SK-N-SH treated with all-trans-retinoic acid at 6 μM for 48 hours (cell line): ENCODE measurements around the gene SLC50A1.
A peak's percentile ranks its signal among the peaks of the same experiment; 100 is the strongest.

Experiments
- BACH2 ChIP-seq: fragments of 250-450 bp; sonication (Bioruptor Pico); IDR thresholded peaks from 2 replicates; pipeline ENCODE4 v1.9.0; 2021; ENCODE audit warnings: mild to moderate bottlenecking, borderline replicate concordance
- CSDC2 ChIP-seq: fragments of 250-450 bp; sonication (Bioruptor Pico); IDR thresholded peaks from 2 replicates; pipeline ENCODE4 v1.5.0; 2020; ENCODE audit warnings: mild to moderate bottlenecking, moderate library complexity
- POU6F1 ChIP-seq: fragments of 250-450 bp; sonication (Bioruptor Pico); IDR thresholded peaks from 2 replicates; pipeline ENCODE4 v1.8.0; 2021; ENCODE audit warnings: low read depth, mild to moderate bottlenecking, moderate library complexity, borderline replicate concordance
- RARB ChIP-seq: fragments of 250-450 bp; sonication (Bioruptor Pico); IDR thresholded peaks from 2 replicates; pipeline ENCODE4 v1.8.0; 2021; ENCODE audit warnings: mild to moderate bottlenecking, moderate library complexity
- TOX ChIP-seq: fragments of 250-450 bp; sonication (Bioruptor Pico); IDR thresholded peaks from 2 replicates; pipeline ENCODE4 v1.8.0; 2021; ENCODE audit warnings: mild to moderate bottlenecking, moderate library complexity, borderline replicate concordance
- ZNF565 ChIP-seq: fragments of 450-650 bp; formaldehyde crosslinking; conservative IDR thresholded peaks from 2 replicates; pipeline ENCODE4 v1.5.0; 2020; ENCODE audit warnings: low read depth, mild to moderate bottlenecking, moderate library complexity
- ZNF70 ChIP-seq: fragments of 450-650 bp; formaldehyde crosslinking; IDR thresholded peaks from 2 replicates; pipeline ENCODE4 v1.5.0; 2020; ENCODE audit warnings: mild to moderate bottlenecking, moderate library complexity
- TF ChIP-seq, protein P1 (sequence below): fragments of 250-450 bp; sonication (Bioruptor Pico); IDR thresholded peaks from 2 replicates; pipeline ENCODE4 v1.8.0; 2020; ENCODE audit warnings: mild to moderate bottlenecking, moderate library complexity, borderline replicate concordance

DNA sequence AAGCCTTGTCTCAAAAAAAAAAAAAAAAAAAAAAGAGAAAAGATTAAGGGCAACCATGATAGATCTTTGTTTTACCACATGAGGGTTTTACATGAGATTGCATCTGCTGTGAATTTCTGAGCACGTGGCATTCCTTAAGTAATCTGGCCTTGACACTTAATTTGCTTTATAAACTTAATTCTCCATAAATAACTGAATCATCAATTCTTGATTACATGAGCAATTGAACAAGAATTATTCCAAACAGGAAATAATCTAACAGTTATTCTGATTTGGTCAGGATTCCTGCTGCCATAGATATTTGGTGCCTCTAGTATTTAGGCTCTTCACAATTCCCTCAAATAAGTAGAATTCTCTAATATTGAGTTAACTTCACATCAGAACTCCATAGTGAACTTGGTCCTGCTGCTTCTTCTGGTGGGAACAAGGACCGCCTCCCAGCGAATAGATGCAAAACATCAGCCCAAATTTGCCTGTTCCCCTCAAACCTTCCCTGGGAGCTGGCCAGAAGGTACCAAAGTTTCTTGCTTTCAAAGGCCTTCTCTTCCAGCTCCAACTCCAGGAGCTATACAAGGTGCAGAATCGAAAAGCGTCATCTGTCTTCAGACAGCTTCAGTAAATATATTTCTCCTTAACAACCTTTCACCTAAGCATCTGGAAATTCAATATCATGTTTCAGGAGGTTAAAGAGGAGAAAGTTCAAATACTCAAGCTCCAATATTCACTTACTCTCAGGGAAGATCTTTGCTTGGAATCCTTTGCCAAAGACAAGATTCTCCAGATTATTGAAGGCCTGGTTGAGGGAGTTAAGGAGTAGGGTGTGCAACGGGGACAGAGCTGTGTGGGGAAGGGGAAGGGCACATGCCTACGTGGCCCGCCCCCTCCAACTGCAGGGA, 36.4 kb downstream of the SLC50A1 start:
- no peak for TF ChIP-seq RARB (CRISPR knock-in tag)
- no peak for TF ChIP-seq CSDC2 (CRISPR knock-in tag)
- no peak for TF ChIP-seq BACH2 (CRISPR knock-in tag)
- peak; percentile 91 for TF ChIP-seq ZNF70 (CRISPR knock-in tag)
- TF ChIP-seq TOX (CRISPR knock-in tag), result no peak
- no peak for TF ChIP-seq ZNF565 (CRISPR knock-in tag)
- TF ChIP-seq POU6F1 (CRISPR knock-in tag), result no peak
- TF ChIP-seq, protein P1, sequence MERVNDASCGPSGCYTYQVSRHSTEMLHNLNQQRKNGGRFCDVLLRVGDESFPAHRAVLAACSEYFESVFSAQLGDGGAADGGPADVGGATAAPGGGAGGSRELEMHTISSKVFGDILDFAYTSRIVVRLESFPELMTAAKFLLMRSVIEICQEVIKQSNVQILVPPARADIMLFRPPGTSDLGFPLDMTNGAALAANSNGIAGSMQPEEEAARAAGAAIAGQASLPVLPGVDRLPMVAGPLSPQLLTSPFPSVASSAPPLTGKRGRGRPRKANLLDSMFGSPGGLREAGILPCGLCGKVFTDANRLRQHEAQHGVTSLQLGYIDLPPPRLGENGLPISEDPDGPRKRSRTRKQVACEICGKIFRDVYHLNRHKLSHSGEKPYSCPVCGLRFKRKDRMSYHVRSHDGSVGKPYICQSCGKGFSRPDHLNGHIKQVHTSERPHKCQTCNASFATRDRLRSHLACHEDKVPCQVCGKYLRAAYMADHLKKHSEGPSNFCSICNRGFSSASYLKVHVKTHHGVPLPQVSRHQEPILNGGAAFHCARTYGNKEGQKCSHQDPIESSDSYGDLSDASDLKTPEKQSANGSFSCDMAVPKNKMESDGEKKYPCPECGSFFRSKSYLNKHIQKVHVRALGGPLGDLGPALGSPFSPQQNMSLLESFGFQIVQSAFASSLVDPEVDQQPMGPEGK (CRISPR knock-in tag), result no peak
